Measurements from ENCODE around the gene DLEC1.
"Not testable (repeated sequence)": the region's sequence is repeated elsewhere in the genome, so short reads cannot be mapped to it uniquely, and the experiment has no call there.

DLEC1 gene

DNA sequence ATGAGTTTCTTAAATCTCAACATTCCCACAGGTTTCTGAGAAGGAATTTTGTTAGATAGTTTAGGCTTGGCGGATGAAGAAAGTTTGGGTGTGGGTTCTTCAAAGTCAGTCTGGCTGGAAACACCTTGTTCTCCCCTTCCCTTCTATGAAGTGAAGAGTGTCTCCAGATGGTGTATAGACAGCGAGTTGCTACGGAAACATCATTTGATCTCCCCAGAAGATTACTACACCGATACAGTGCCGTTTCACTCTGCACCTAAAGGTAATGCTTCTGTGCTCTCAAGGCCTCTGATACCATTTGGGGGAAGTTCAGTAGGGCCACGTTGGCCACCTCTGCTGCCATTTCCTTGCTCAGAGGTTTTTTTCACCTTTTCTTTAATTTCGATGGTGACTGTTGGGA, 20.6 kb downstream of the DLEC1 start:
- TF ChIP-seq RARB (CRISPR knock-in tag; IDR thresholded peaks at IDR 0.05) (no peak), TOX (CRISPR knock-in tag; IDR thresholded peaks at IDR 0.05; ENCODE audit: borderline replicate concordance) (no peak), SNAI2 (CRISPR knock-in tag; IDR thresholded peaks at IDR 0.05) (no peak), CSDC2 (CRISPR knock-in tag; IDR thresholded peaks at IDR 0.05) (no peak), PPARA (CRISPR knock-in tag; IDR thresholded peaks at IDR 0.05; ENCODE audit: borderline replicate concordance) (no peak), ESRRG (CRISPR knock-in tag; IDR thresholded peaks at IDR 0.05) (no peak), BACH2 (CRISPR knock-in tag; IDR thresholded peaks at IDR 0.05; ENCODE audit: borderline replicate concordance) (no peak), ISL1 (CRISPR knock-in tag; IDR thresholded peaks at IDR 0.05) (no peak)
- TF ChIP-seq, protein P1, sequence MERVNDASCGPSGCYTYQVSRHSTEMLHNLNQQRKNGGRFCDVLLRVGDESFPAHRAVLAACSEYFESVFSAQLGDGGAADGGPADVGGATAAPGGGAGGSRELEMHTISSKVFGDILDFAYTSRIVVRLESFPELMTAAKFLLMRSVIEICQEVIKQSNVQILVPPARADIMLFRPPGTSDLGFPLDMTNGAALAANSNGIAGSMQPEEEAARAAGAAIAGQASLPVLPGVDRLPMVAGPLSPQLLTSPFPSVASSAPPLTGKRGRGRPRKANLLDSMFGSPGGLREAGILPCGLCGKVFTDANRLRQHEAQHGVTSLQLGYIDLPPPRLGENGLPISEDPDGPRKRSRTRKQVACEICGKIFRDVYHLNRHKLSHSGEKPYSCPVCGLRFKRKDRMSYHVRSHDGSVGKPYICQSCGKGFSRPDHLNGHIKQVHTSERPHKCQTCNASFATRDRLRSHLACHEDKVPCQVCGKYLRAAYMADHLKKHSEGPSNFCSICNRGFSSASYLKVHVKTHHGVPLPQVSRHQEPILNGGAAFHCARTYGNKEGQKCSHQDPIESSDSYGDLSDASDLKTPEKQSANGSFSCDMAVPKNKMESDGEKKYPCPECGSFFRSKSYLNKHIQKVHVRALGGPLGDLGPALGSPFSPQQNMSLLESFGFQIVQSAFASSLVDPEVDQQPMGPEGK (CRISPR knock-in tag; IDR thresholded peaks at IDR 0.05; ENCODE audit: borderline replicate concordance): no peak
- TF ChIP-seq, protein P2, sequence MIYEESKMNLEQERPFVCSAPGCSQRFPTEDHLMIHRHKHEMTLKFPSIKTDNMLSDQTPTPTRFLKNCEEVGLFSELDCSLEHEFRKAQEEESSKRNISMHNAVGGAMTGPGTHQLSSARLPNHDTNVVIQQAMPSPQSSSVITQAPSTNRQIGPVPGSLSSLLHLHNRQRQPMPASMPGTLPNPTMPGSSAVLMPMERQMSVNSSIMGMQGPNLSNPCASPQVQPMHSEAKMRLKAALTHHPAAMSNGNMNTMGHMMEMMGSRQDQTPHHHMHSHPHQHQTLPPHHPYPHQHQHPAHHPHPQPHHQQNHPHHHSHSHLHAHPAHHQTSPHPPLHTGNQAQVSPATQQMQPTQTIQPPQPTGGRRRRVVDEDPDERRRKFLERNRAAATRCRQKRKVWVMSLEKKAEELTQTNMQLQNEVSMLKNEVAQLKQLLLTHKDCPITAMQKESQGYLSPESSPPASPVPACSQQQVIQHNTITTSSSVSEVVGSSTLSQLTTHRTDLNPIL (CRISPR knock-in tag; IDR thresholded peaks at IDR 0.05; ENCODE audit: low read depth): no peak
- ATAC-seq: no peak

DNA sequence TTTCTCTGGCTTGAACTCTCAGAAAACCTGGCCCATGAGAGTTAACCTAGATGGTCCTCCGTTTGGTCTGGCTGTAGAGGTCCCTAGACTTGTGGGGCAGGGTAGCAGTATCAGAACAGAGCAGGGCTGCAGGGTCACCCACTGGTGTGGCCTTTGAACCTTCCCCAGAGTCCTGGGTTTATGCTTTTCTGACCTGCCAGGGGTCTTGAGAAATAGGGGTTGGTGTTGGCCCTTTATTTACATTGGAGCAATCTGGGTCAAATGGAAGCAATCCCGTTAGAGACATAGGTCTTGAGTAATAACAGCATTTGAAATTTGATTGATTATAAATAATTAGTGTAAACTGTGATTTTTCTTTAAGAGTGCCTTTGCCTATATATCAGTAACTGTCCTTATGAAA, 23.8 kb downstream of the DLEC1 start:
- no peak for ATAC-seq

DNA sequence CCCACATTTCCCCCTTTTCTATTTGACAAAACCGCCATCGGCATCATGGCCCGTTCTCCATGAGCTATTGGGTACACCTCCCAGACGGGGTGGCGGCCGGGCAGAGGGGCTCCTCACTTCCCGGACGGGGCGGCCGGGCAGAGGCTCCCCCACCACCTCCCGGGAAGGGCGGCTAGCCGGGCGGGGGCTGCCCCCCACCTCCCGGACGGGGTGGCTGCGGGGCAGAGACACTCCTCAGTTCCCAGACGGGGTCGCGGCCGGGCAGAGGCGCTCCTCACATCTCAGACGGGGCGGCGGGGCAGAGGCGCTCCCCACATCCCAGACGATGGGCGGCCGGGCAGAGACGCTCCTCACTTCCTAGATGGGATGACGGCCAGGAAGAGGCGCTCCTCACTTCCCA, 25.4 kb downstream of the DLEC1 start:
- ATAC-seq: not testable (repeated sequence)

More for the DNA sequence above, 23.8 kb downstream of the DLEC1 start:
- TF ChIP-seq ZNF8 (CRISPR knock-in tag; IDR thresholded peaks at IDR 0.05) (no peak), GLIS3 (CRISPR knock-in tag; IDR thresholded peaks at IDR 0.05) (no peak), TOX (CRISPR knock-in tag; IDR thresholded peaks at IDR 0.05; ENCODE audit: borderline replicate concordance) (no peak), ARNTL (CRISPR knock-in tag; IDR thresholded peaks at IDR 0.05; ENCODE audit: borderline replicate concordance, low read depth) (no peak), PPARA (CRISPR knock-in tag; IDR thresholded peaks at IDR 0.05; ENCODE audit: borderline replicate concordance) (no peak), ZNF70 (CRISPR knock-in tag; IDR thresholded peaks at IDR 0.05) (no peak), ESRRG (CRISPR knock-in tag; IDR thresholded peaks at IDR 0.05) (no peak), ZNF565 (CRISPR knock-in tag; conservative IDR thresholded peaks at IDR 0.05; ENCODE audit: low read depth) (no peak), ISL1 (CRISPR knock-in tag; IDR thresholded peaks at IDR 0.05) (no peak), TCF4 (CRISPR knock-in tag; IDR thresholded peaks at IDR 0.05; ENCODE audit: borderline replicate concordance) (no peak), BACH2 (CRISPR knock-in tag; IDR thresholded peaks at IDR 0.05; ENCODE audit: borderline replicate concordance) (no peak), SNAI2 (CRISPR knock-in tag; IDR thresholded peaks at IDR 0.05) (no peak), RARB (CRISPR knock-in tag; IDR thresholded peaks at IDR 0.05) (no peak), ZFP30 (CRISPR knock-in tag; IDR thresholded peaks at IDR 0.05) (no peak), CSDC2 (CRISPR knock-in tag; IDR thresholded peaks at IDR 0.05) (no peak), ZFP3 (CRISPR knock-in tag; IDR thresholded peaks at IDR 0.05) (no peak)
- TF ChIP-seq, protein P1 (CRISPR knock-in tag; IDR thresholded peaks at IDR 0.05; ENCODE audit: borderline replicate concordance): no peak
- TF ChIP-seq, protein P3, sequence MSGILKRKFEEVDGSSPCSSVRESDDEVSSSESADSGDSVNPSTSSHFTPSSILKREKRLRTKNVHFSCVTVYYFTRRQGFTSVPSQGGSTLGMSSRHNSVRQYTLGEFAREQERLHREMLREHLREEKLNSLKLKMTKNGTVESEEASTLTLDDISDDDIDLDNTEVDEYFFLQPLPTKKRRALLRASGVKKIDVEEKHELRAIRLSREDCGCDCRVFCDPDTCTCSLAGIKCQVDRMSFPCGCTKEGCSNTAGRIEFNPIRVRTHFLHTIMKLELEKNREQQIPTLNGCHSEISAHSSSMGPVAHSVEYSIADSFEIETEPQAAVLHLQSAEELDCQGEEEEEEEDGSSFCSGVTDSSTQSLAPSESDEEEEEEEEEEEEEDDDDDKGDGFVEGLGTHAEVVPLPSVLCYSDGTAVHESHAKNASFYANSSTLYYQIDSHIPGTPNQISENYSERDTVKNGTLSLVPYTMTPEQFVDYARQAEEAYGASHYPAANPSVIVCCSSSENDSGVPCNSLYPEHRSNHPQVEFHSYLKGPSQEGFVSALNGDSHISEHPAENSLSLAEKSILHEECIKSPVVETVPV (CRISPR knock-in tag; IDR thresholded peaks at IDR 0.05): no peak
- TF ChIP-seq, protein P2 (CRISPR knock-in tag; IDR thresholded peaks at IDR 0.05; ENCODE audit: low read depth): no peak
- TF ChIP-seq, protein P4, sequence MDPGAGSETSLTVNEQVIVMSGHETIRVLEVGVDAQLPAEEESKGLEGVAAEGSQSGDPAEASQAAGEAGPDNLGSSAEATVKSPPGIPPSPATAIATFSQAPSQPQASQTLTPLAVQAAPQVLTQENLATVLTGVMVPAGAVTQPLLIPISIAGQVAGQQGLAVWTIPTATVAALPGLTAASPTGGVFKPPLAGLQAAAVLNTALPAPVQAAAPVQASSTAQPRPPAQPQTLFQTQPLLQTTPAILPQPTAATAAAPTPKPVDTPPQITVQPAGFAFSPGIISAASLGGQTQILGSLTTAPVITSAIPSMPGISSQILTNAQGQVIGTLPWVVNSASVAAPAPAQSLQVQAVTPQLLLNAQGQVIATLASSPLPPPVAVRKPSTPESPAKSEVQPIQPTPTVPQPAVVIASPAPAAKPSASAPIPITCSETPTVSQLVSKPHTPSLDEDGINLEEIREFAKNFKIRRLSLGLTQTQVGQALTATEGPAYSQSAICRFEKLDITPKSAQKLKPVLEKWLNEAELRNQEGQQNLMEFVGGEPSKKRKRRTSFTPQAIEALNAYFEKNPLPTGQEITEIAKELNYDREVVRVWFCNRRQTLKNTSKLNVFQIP (CRISPR knock-in tag; IDR thresholded peaks at IDR 0.05; ENCODE audit: borderline replicate concordance, low read depth): no peak

Measured in SK-N-SH treated with all-trans-retinoic acid at 6 μM for 48 hours (cell line).